Neural cell (in vitro differentiated cells): ENCODE measurements around the gene CNIH3.

Experiments
- CTCF ChIP-seq: fragments of 450-650 bp; IDR thresholded peaks from 2 replicates; pipeline ENCODE4 v1.5.1; 2014; ENCODE audit warnings: antibody characterized with exemption, mild to moderate bottlenecking, moderate library complexity; ENCODE audit not compliant: poor library complexity, severe bottlenecking
- EZH2 ChIP-seq: fragments of 200-600, 300-800 bp; shearing (Covaris generic), sonication (generic); IDR thresholded peaks from 2 replicates; pipeline ENCODE4 v1.6.1; 2014; ENCODE audit warnings: antibody characterized with exemption, low read length, borderline replicate concordance, mild to moderate bottlenecking; ENCODE audit not compliant: insufficient read depth, poor library complexity, severe bottlenecking
- MXI1 ChIP-seq: fragments of 450-650 bp; conservative IDR thresholded peaks from 2 replicates; pipeline ENCODE4 v1.6.1; 2014; ENCODE audit warnings: antibody characterized with exemption, mild to moderate bottlenecking; ENCODE audit not compliant: poor library complexity, severe bottlenecking
- POLR2AphosphoS5 ChIP-seq: IDR thresholded peaks from 2 replicates; pipeline ENCODE4 v1.6.1; 2012
- RAD21 ChIP-seq: fragments of 450-650 bp; conservative IDR thresholded peaks from 2 replicates; pipeline ENCODE4 v1.6.1; 2014; ENCODE audit warnings: antibody characterized with exemption, mild to moderate bottlenecking, moderate library complexity
- TAF1 ChIP-seq: IDR thresholded peaks from 2 replicates; pipeline ENCODE4 v1.6.1; 2012; ENCODE audit warnings: low read depth

- TF ChIP-seq CTCF (no peak), POLR2AphosphoS5 (no peak), TAF1 (no peak), MXI1 (no peak), EZH2 (no peak), RAD21 (no peak)
Observed at GRCh38 chr1:224770336-224770693, 154.2 kb downstream of the CNIH3 start.
